HG03378 (cell line): Measurements from ENCODE around the gene NACC1.
A peak's percentile ranks its signal among the peaks of the same experiment; 100 is the strongest.
"Not testable (repeated sequence)": the region's sequence is repeated elsewhere in the genome, so short reads cannot be mapped to it uniquely, and the experiment has no call there.

ENCODE experiments used
- ATAC-seq: cut with Tn5 transposase; IDR thresholded peaks from one replicate; pipeline ENCODE4 v1.9.1; 2021; ENCODE audit warnings: mild to moderate bottlenecking, moderate library complexity; ENCODE audit not compliant: unreplicated experiment

Gene NACC1

DNA sequence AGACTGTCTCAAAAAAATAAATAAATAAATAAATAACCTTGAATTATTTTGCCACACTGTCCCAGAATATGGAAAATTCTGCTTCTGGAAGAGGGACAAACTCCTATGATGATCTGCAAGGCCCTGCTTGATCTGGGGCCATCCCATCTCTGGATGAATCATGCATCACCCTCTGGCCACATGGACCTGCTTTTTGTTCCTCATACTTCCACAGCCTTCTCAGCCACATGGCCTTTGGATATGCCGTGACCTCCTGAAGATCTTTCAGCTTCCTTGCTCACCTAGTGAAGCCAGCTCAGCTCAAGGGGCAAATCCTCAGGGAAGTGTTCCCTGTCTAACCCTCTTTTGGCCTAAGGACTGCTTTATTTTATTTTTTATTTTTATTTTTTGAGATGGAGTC lies 42.5 kb downstream of the NACC1 start:
- no peak for ATAC-seq

- ATAC-seq, result peak; percentile 34
Measured at GRCh38 chr19:13162724-13163608, 44.9 kb downstream of the NACC1 start.

DNA sequence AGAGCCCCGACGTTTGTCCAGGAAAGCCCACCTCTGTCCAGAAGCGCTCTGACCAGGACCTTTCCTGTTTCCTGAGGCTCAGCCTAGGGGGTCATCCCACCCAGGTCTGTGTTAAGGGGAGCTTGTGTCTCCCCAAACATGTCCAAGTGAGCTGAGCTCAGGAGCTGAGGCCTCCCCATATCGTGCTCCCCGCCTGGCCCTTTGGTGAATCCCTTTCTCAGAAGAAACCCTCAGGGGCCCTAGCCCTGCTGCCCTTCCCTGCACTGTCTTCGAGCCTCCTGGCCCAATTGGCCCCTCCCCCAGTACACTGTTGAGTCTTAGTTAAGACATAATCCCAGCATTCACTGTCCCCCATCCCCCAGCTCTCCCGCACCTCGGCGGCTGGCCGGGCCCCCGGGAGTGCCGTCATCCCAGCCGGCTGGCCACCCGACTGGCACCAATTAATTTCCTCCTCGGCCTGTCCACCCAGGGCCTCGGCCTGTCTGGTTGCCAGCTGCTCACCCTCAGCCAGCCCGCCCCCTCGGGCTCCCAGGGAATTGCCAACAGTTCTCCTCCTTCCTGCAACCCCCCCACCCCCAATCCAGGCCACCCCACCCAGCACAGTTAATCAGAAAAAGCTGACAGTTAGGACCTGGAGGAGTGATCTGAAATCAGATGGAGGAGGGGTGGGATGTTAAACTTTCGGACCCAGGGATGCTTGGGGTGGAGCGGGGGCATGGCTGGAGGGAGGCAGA lies 45.7 kb downstream of the NACC1 start:
- no peak for ATAC-seq

DNA sequence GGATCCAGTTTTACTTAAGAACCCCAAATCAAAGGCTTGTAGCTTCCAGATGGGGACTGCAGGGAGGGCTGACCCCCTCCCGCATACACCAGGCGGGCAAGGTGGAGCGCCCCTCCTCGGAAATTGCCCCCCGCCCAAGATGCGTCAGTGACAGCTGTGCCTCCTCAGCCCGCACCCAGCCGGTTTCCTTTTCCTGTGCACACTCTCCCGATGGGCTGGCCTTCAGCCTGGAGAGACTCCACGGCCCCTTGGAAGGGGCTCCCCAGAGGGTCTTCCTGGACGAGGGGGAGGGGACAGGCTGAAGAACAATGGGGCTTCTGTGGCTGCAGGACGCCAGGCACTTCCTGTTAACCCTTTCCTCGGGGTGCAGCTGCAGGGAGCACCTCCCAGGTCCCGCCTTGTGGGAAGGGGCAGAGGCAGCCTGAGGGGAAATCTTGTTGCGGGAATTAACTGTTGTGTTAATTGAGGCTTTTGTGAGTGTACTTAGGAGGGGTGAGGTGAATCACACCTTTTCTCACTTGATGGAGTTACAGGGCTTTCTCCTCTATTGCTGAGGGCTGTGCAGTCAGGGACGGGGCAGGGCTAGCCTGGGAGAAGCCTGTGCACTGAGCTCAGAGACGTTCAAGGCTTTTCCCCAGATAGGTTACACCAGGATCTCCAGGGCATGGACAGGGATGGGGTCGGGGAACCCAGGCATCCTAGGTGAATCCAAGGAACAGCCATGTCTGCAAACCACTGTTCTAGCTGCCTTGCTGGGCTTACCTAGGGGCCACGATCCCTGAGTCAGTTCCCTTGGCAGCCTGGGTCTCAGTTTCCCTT lies 46.5 kb downstream of the NACC1 start:
- ATAC-seq, result no peak

- ATAC-seq, result no peak
Measured at GRCh38 chr19:13165162-13165997, 47.3 kb downstream of the NACC1 start.

- not testable (repeated sequence) for ATAC-seq
Measured at GRCh38 chr19:13166151-13166550, 48.1 kb downstream of the NACC1 start.

- ATAC-seq, result no peak
Measured at GRCh38 chr19:13169769-13170168, 51.7 kb downstream of the NACC1 start.

DNA sequence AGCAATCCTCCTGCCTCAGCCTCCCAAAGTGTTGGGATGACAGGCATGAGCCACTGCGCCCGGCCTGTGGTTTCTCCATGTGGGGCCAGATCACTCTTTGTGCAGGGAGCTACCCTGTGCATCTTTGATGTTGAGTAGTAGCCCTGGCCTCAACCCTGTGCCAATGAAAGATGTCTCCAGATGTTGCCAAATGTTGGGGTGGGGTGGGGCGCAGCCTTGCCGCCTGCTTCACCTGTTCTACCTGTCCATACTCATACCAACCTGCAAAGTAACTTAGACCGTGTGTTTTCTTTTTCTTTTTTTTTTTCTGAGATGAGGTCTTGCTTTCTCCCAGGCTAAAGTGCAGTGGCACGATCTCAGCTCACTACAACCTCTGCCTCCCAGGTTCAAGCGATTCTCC lies 53.1 kb downstream of the NACC1 start:
- no peak for ATAC-seq

GRCh38 chr19:13172346-13173138 lies 54.5 kb downstream of the NACC1 start:
- ATAC-seq, result no peak

- ATAC-seq, result no peak
Measured at GRCh38 chr19:13173139-13173737, 55.2 kb downstream of the NACC1 start.

GRCh38 chr19:13176345-13176744 lies 58.3 kb downstream of the NACC1 start:
- ATAC-seq, result no peak

DNA sequence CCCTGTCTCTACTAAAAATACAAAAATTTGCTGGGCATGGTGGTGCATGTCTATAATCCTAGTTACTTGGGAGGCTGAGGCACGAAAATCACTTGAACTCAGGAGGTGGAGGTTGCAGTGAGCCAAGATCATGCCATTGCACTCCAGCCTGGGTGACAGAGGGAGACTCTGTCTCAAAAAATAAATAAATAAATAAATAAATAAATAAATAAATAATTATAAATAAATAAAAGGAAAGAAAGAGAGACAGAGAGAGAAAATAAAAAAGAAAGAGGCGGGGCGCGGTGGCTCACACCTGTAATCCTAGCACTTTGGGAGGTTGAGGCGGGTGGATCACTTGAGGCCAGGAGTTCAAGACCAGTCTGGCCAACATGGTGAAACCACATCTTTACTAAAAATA lies 59.5 kb downstream of the NACC1 start:
- ATAC-seq, result not testable (repeated sequence)

DNA sequence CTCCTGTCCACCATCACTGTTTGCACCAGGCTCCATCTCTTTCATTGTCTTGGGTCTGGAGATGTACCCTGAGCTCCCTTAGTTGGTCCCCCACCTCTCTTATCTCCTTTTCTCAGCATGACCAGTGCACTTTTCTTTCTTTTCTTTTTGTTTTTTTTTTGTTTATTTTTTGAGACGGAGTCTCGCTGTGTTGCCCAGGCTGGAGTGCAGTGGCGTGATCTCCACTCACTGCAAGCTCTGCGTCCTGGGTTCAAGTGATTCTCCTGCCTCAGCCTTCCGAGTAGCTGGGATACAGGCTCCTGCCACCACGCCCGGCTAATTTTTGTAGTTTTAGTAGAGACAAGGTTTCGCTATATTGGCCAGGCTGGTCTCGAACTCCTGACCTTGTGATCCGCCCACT lies 60.2 kb downstream of the NACC1 start:
- not testable (repeated sequence) for ATAC-seq

- no peak for ATAC-seq
Measured at GRCh38 chr19:13181747-13182388, 63.8 kb downstream of the NACC1 start.

DNA sequence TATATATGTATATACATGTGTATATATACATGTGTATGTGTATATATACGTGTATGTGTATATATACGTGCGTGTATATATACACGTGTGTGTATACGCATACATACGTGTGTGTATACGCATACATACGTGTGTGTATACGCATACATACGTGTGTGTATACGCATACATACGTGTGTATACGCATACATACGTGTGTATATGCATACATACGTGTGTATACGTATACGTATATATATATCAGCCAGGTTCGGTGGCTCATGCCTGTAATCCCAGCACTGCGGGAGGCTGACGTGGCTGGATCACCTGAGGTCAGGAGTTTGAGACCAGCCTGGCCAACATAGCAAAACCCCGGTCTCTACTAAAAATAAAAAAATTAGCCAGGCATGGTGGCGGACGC lies 66.9 kb downstream of the NACC1 start:
- not testable (repeated sequence) for ATAC-seq

GRCh38 chr19:13185763-13186657 lies 67.9 kb downstream of the NACC1 start:
- ATAC-seq, result not testable (repeated sequence)

DNA sequence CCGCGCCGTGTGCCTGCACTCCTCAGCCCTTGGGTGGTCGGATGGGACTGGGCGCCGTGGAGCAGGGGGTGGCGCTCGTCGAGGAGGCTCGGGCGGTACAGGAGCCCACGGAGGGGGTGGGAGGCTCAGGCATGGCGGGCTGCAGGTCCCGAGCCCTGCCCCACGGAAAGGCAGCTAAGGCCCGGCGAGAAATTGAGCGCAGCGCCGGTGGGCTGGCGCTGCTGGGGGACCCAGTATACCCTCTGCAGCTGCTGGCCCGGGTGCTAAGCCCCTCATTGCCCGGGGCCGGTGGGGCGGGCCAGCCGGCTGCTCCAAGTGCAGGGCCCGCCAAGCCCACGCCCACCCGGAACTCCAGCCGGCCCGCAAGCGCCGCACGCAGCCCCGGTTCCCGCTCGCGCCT lies 68.6 kb downstream of the NACC1 start:
- ATAC-seq, result not testable (repeated sequence)

GRCh38 chr19:13187419-13187818 lies 69.4 kb downstream of the NACC1 start:
- ATAC-seq, result no peak
